Progenitor cell of endocrine pancreas (in vitro differentiated cells): ENCODE measurements around the gene NGFR. TPM values are rescaled to one million over a fixed set of nuclear protein-coding genes. Genes with fewer than 3 reads are reported as not detected.

Experiments used
- DNase-seq: peaks from one replicate; pipeline ENCODE4 v3.0.0; 2021; ENCODE audit warnings: low spot score; ENCODE audit not compliant: unreplicated experiment
- H3K27ac Mint-ChIP-seq: 2 replicates; pipeline ENCODE4 v1.8.0; 2021; ENCODE audit warnings: mild to moderate bottlenecking, moderate library complexity, mixed read lengths
- H3K27me3 Mint-ChIP-seq: 2 replicates; pipeline ENCODE4 v1.8.0; 2021; ENCODE audit warnings: mixed read lengths
- H3K36me3 Mint-ChIP-seq: 2 replicates; pipeline ENCODE4 v1.8.0; 2022; ENCODE audit warnings: mixed read lengths; ENCODE audit not compliant: insufficient read depth
- H3K4me1 Mint-ChIP-seq: 2 replicates; pipeline ENCODE4 v1.8.0; 2021; ENCODE audit warnings: low read depth, mixed read lengths
- H3K4me3 Mint-ChIP-seq: 2 replicates; pipeline ENCODE4 v1.8.0; 2021; ENCODE audit warnings: low read depth, mild to moderate bottlenecking, moderate library complexity, mixed read lengths
- H3K9me3 Mint-ChIP-seq: 2 replicates; pipeline ENCODE4 v1.8.0; 2021; ENCODE audit warnings: low read depth, mixed read lengths
- CTCF ChIP-seq: fragments of 200-600 bp; sonication (generic); IDR thresholded peaks from one replicate; pipeline ENCODE4 v1.5.0; 2021; ENCODE audit warnings: antibody characterized with exemption, mild to moderate bottlenecking; ENCODE audit not compliant: unreplicated experiment
- total RNA-seq: library from RNA; stranded (reverse); gene quantifications from 2 replicates; pipeline ENCODE4 v1.2.1, GENCODE V29; 2021

The NGFR gene
- total RNA-seq, 1 donor from 2014 or later = 2.7 TPM

GRCh38 chr17:49545007-49545660, 50.0 kb downstream of the NGFR start:
- Mint-ChIP-seq H3K4me1 (no peaks in the 10 kb centered on the region), H3K27ac (no peak overlapping the region), H3K9me3 (no peaks in the 10 kb centered on the region), H3K36me3 (no peaks in the 10 kb centered on the region), H3K4me3 (no peak overlapping the region), H3K27me3 (peaks cover 27% of the 10 kb centered on the region)
- TF ChIP-seq CTCF = no peak
- no peak for DNase-seq

GRCh38 chr17:49545806-49546545, 50.9 kb downstream of the NGFR start:
- Mint-ChIP-seq H3K27ac (no peak overlapping the region), H3K27me3 (peaks cover 27% of the 10 kb centered on the region), H3K4me3 (no peak overlapping the region), H3K9me3 (no peaks in the 10 kb centered on the region), H3K4me1 (no peaks in the 10 kb centered on the region), H3K36me3 (no peaks in the 10 kb centered on the region)
- DNase-seq = no peak
- no peak for TF ChIP-seq CTCF

- no peak for TF ChIP-seq CTCF
- no peaks in the 10 kb centered on the region for H3K9me3 Mint-ChIP-seq
- H3K4me3 Mint-ChIP-seq = no peak overlapping the region
- H3K27me3 Mint-ChIP-seq = peaks cover 27% of the 10 kb centered on the region
- H3K36me3 Mint-ChIP-seq = no peaks in the 10 kb centered on the region
- no peak for DNase-seq
- H3K4me1 Mint-ChIP-seq = no peaks in the 10 kb centered on the region
- H3K27ac Mint-ChIP-seq = no peak overlapping the region
Measured at GRCh38 chr17:49546546-49547535, 51.7 kb downstream of the NGFR start.

- DNase-seq = no peak
- H3K9me3 Mint-ChIP-seq = no peaks in the 10 kb centered on the region
- H3K4me3 Mint-ChIP-seq = no peak overlapping the region
- H3K36me3 Mint-ChIP-seq = no peaks in the 10 kb centered on the region
- no peak for TF ChIP-seq CTCF
- no peaks in the 10 kb centered on the region for H3K4me1 Mint-ChIP-seq
- H3K27me3 Mint-ChIP-seq = peaks cover 27% of the 10 kb centered on the region
- no peak overlapping the region for H3K27ac Mint-ChIP-seq
Measured at GRCh38 chr17:49547566-49547965, 52.5 kb downstream of the NGFR start.

GRCh38 chr17:49548051-49548505, 53.0 kb downstream of the NGFR start:
- no peaks in the 10 kb centered on the region for H3K9me3 Mint-ChIP-seq
- H3K4me1 Mint-ChIP-seq = no peaks in the 10 kb centered on the region
- no peaks in the 10 kb centered on the region for H3K36me3 Mint-ChIP-seq
- DNase-seq = no peak
- H3K4me3 Mint-ChIP-seq = no peak overlapping the region
- TF ChIP-seq CTCF = no peak
- peaks cover 27% of the 10 kb centered on the region for H3K27me3 Mint-ChIP-seq
- H3K27ac Mint-ChIP-seq = no peak overlapping the region
